ENCODE data around the gene SCN4A.
"Not testable (repeated sequence)": the region's sequence is repeated elsewhere in the genome, so short reads cannot be mapped to it uniquely, and the experiment has no call there.

SCN4A gene

GRCh38 chr17:63984651-63985386, 12.1 kb upstream of the SCN4A start:
- DNase-seq (ENCODE audit: low read depth in 2 of 2), result peak in 1 of 2 donors; percentile 52

- no peak for DNase-seq (ENCODE audit: low read depth in 2 of 2)
Observed at GRCh38 chr17:63984236-63984635, 11.5 kb upstream of the SCN4A start.

- DNase-seq (ENCODE audit: low read depth in 2 of 2), result no peak
Observed at GRCh38 chr17:63983320-63983719, 10.6 kb upstream of the SCN4A start.

- not testable (repeated sequence) for DNase-seq (ENCODE audit: low read depth in 2 of 2)
Observed at GRCh38 chr17:63982641-63983040, 9.9 kb upstream of the SCN4A start.

GRCh38 chr17:63978272-63979200, 5.8 kb upstream of the SCN4A start:
- no peak for DNase-seq (ENCODE audit: low read depth in 2 of 2)

GRCh38 chr17:63976702-63977101, 4.0 kb upstream of the SCN4A start:
- DNase-seq (ENCODE audit: low read depth in 2 of 2), result no peak

- DNase-seq (ENCODE audit: low read depth in 2 of 2), result no peak
Observed at GRCh38 chr17:63975541-63976092, 2.9 kb upstream of the SCN4A start.

- DNase-seq (ENCODE audit: low read depth in 2 of 2), result no peak
Observed at GRCh38 chr17:63974594-63975192, 2.0 kb upstream of the SCN4A start.

GRCh38 chr17:63973930-63974593, 1.3 kb upstream of the SCN4A start:
- DNase-seq (ENCODE audit: low read depth in 2 of 2), result no peak

- no peak for DNase-seq (ENCODE audit: low read depth in 2 of 2)
Observed at GRCh38 chr17:63973247-63973646, 529 bp upstream of the SCN4A start.

- DNase-seq (ENCODE audit: low read depth in 2 of 2), result no peak
Observed at GRCh38 chr17:63969278-63969677, 3.4 kb downstream of the SCN4A start.

- DNase-seq (ENCODE audit: low read depth in 2 of 2), result no peak
Observed at GRCh38 chr17:63967953-63968352, 4.8 kb downstream of the SCN4A start.

- peak in 1 of 2 donors; percentile 43 for DNase-seq (ENCODE audit: low read depth in 2 of 2)
Observed at GRCh38 chr17:63966646-63967264, 6.0 kb downstream of the SCN4A start.

- DNase-seq (ENCODE audit: low read depth in 2 of 2), result no peak
Observed at GRCh38 chr17:63963123-63963522, 9.6 kb downstream of the SCN4A start.

- DNase-seq (ENCODE audit: low read depth in 2 of 2), result no peak
Observed at GRCh38 chr17:63962298-63962744, 10.4 kb downstream of the SCN4A start.

GRCh38 chr17:63961355-63962212, 11.1 kb downstream of the SCN4A start:
- peak; percentile 38 to 39 for DNase-seq (ENCODE audit: low read depth in 2 of 2)

- DNase-seq (ENCODE audit: low read depth in 2 of 2), result no peak
Observed at GRCh38 chr17:63960430-63960829, 12.3 kb downstream of the SCN4A start.

GRCh38 chr17:63960006-63960405, 12.7 kb downstream of the SCN4A start:
- DNase-seq (ENCODE audit: low read depth in 2 of 2), result no peak

GRCh38 chr17:63956296-63956920, 16.3 kb downstream of the SCN4A start:
- DNase-seq (ENCODE audit: low read depth in 2 of 2), result no peak

GRCh38 chr17:63955791-63956190, 16.9 kb downstream of the SCN4A start:
- no peak for DNase-seq (ENCODE audit: low read depth in 2 of 2)

Measured in stimulated activated CD4-positive, alpha-beta T cell treated with anti-CD3 and anti-CD28 coated beads, Interleukin-15, amount 100 ng/mL, for 48 hours (primary cell).